CD4-positive, CD25-positive, alpha-beta regulatory T cell (primary cell): ENCODE data around the gene NACC1. TPM values are rescaled to one million over a fixed set of nuclear protein-coding genes. Genes with fewer than 3 reads are reported as not detected.

Experiments used
- ATAC-seq, 2 donors: fragments of 150-1000 bp; cut with Tn5 transposase; one replicate each; pipeline ENCODE4 v1.10.0; 2021; ENCODE audit warnings: low read depth in 2 of 2, moderate number of reproducible peaks in 2 of 2, moderate library complexity in 1 of 2
- DNase-seq, 3 donors: peaks; one replicate each; pipeline versions ENCODE4 v3.0.0 to v3.0.0-alpha.2; 2012 to 2022; ENCODE audit warnings: mixed read lengths in 1 of 3
- H3K27ac ChIP-seq: one replicate; pipeline ENCODE4 v1.7.0; 2013; ENCODE audit warnings: mild to moderate bottlenecking, low read length; ENCODE audit not compliant: insufficient read depth, poor library complexity, severe bottlenecking
- H3K27me3 ChIP-seq: one replicate; pipeline ENCODE4 v1.7.0; 2013; ENCODE audit warnings: low read length; ENCODE audit not compliant: control insufficient read depth, insufficient read depth
- H3K36me3 ChIP-seq: one replicate; pipeline ENCODE4 v1.7.0; 2013; ENCODE audit warnings: mild to moderate bottlenecking, low read length, moderate library complexity; ENCODE audit not compliant: control insufficient read depth, insufficient read depth
- H3K4me1 ChIP-seq: 2 replicates; pipeline ENCODE4 v1.7.0; 2013; ENCODE audit warnings: mild to moderate bottlenecking, low read length; ENCODE audit not compliant: insufficient read depth, control insufficient read depth, poor library complexity, severe bottlenecking
- H3K4me3 ChIP-seq: one replicate; pipeline ENCODE4 v1.7.0; 2013; ENCODE audit warnings: low read depth, mild to moderate bottlenecking, low read length, moderate library complexity
- H3K9me3 ChIP-seq, 2 experiments: 1 replicate in 1 of 2; 2 replicates in 1 of 2; pipeline ENCODE4 v1.7.0; 2013; ENCODE audit warnings: low read length in 2 of 2, mild to moderate bottlenecking in 1 of 2, moderate library complexity in 1 of 2; ENCODE audit not compliant: control insufficient read depth in 2 of 2
- H3K27ac Mint-ChIP-seq, 3 donors: one replicate each; pipeline ENCODE4 v1.8.0; 2020 to 2022; ENCODE audit warnings: mild to moderate bottlenecking in 3 of 3, mixed read lengths in 3 of 3, moderate library complexity in 2 of 3
- H3K27me3 Mint-ChIP-seq: one replicate; pipeline ENCODE4 v1.8.0; 2022; ENCODE audit warnings: mild to moderate bottlenecking, mixed read lengths
- H3K36me3 Mint-ChIP-seq: one replicate; pipeline ENCODE4 v1.8.0; 2020; ENCODE audit warnings: mixed read lengths
- H3K4me1 Mint-ChIP-seq, 4 donors: one replicate each; pipeline ENCODE4 v1.8.0; 2020 to 2022; ENCODE audit warnings: mixed read lengths in 4 of 4, mild to moderate bottlenecking in 1 of 4
- H3K4me3 Mint-ChIP-seq, 4 donors: one replicate each; pipeline ENCODE4 v1.8.0; 2020 to 2022; ENCODE audit warnings: mild to moderate bottlenecking in 4 of 4, mixed read lengths in 4 of 4, moderate library complexity in 3 of 4
- H3K9me3 Mint-ChIP-seq, 7 donors: one replicate each; pipeline ENCODE4 v1.8.0; 2020 to 2022; ENCODE audit warnings: mixed read lengths in 7 of 7, mild to moderate bottlenecking in 3 of 7, moderate library complexity in 2 of 7
- polyA plus RNA-seq, 4 donors: library from polyadenylated mRNA; unstranded; fragments of 300-500 nt; fragmentation: Illumina TruSeq; gene quantifications; one replicate each; pipeline ENCODE4 v1.2.3, GENCODE V29; 2021
- total RNA-seq: library from RNA; stranded (reverse); gene quantifications from one replicate; pipeline ENCODE4 v1.2.3, GENCODE V29; 2022

The NACC1 gene
- total RNA-seq = 25.4 TPM
- 1 to 10 TPM in 2 of 4 donors, under 1 TPM in 2; 0.71 to 2.5 (median 1.2) TPM for polyA plus RNA-seq

GRCh38 chr19:13117772-13118423, at the start of gene NACC1:
Gene NACC1 (plus strand): TSS chr19:13118264. CDS start chr19:13135208, 16,944 bp downstream.
- peak within 1 kb of the TSS; percentile 94 to 97 (median 95) for H3K4me3 Mint-ChIP-seq
- Histone ChIP-seq H3K9me3 (no peaks in the 10 kb centered on the region), H3K27me3 (no peaks in the 10 kb centered on the region), H3K4me3 (peak within 1 kb of the TSS; percentile 99), H3K36me3 (peaks cover 7% of the 10 kb centered on the region), H3K27ac (peak within 1 kb of the TSS; percentile 69), H3K4me1 (peaks cover 42% of the 10 kb centered on the region)
- DNase-seq (peak; percentile 80 to 90 (median 89)), ATAC-seq (peak; percentile 86 to 87)
- no peaks in the 10 kb centered on the region for H3K27me3 Mint-ChIP-seq
- H3K36me3 Mint-ChIP-seq = no peaks in the 10 kb centered on the region
- H3K27ac Mint-ChIP-seq = peak within 1 kb of the TSS; percentile 80 to 90 (median 87)
- H3K4me1 Mint-ChIP-seq = peaks cover 5 to 68% (median 21%) of the 10 kb centered on the region in 4 donors
- H3K9me3 Mint-ChIP-seq = no peaks in the 10 kb centered on the region

DNA sequence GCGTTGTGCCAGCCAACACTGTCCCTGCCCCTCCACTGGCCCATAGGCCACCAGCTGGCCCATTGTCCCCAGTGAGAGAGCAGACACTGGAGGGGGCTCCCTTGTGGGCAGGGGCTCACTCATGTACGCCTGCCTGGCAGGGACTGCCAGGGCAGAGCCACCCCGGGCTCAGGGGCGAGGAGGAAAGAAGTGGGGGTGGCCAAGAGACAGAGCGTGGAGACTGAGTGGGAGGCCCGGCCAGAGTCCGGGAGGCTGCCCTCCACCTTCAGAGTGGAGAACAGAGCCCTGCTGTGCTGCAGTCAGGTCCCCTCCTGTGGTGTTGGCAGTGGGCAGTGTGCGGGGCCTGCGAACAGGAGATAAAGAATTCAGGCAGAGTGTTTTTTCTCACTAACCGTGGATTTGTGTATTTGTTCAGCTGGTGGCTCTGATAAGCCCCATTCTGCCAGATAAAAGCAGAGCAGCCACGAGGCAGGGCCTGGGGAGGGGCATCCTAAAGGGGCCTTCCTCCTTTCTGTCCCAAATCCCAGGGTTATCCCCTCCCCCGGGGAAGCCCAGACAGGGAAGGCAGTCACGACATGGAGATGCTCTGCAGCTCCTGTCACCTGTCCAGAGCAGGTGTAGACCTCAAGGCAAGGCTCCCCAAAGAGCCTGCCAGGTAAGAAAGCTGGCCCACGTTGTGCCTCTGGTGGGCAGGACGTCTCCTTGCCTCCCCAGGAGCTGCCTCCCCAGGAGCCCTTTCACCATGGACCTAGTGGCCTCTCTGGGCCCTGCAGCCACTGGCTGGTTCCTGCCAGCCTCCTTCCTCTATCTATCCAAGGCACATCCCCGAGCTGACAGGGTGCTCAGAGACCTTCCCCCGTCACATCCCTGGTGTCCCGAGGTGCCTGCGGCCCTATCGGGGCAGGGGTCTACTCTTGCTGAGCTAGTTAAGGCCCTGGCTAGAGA, 48.4 kb upstream of the NACC1 start:
- Mint-ChIP-seq H3K4me3 (no peak overlapping the region), H3K36me3 (no peaks in the 10 kb centered on the region), H3K27ac (peak overlapping the region in 1 of 3 donors; percentile 63), H3K9me3 (no peaks in the 10 kb centered on the region), H3K4me1 (no peaks in the 10 kb centered on the region), H3K27me3 (peaks cover 4% of the 10 kb centered on the region)
- Histone ChIP-seq H3K27me3 (no peaks in the 10 kb centered on the region), H3K4me3 (no peak overlapping the region), H3K36me3 (no peaks in the 10 kb centered on the region), H3K9me3 (no peaks in the 10 kb centered on the region), H3K4me1 (no peaks in the 10 kb centered on the region), H3K27ac (no peak overlapping the region)
- DNase-seq = no peak
- ATAC-seq = no peak

DNA sequence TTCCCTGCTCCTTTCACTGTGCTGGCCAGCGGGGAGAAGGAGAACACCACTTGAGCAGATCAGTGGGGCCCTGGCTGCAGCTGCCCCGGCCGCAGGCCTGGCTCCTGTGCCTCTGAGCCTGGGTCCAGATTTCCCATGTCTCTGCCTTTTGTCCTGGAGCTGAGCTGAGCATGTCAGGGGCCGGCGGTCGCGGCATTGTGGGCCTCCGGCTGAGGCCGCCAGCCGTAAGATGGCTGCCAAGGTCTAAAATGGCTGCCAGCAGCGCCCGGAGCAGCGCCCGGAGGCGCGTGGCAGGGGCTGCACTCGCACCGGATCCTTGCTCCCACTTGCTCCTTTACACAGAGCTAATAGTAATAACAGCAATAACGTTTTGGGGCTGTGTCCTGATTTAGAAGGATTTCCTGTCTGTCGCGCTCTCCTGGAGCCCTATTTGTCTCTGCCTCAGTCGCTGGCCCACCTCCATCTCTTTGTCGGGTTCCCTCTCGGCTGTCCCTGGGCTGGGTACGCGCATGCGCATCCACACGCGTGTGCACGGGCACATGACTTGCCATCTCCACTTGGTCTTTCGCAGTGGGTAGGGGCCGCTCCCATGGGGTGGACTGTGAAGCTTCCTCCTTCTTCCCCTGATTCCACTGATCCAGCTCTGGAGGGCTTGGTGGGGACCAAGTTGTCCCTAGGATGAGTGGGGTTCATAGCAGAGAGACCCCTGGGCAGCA, 47.5 kb upstream of the NACC1 start:
- ATAC-seq (no peak), DNase-seq (no peak)
- H3K4me3 ChIP-seq = no peak overlapping the region
- no peaks in the 10 kb centered on the region for H3K27me3 ChIP-seq
- Mint-ChIP-seq H3K9me3 (no peaks in the 10 kb centered on the region), H3K36me3 (no peaks in the 10 kb centered on the region), H3K27me3 (peaks cover 4% of the 10 kb centered on the region), H3K4me1 (no peaks in the 10 kb centered on the region), H3K4me3 (no peak overlapping the region), H3K27ac (no peak overlapping the region)
- no peaks in the 10 kb centered on the region for H3K9me3 ChIP-seq
- no peak overlapping the region for H3K27ac ChIP-seq
- no peaks in the 10 kb centered on the region for H3K4me1 ChIP-seq
- no peaks in the 10 kb centered on the region for H3K36me3 ChIP-seq

GRCh38 chr19:13071444-13072187, 46.4 kb upstream of the NACC1 start:
- no peaks in the 10 kb centered on the region for H3K27me3 ChIP-seq
- Mint-ChIP-seq H3K27ac (no peak overlapping the region), H3K36me3 (no peaks in the 10 kb centered on the region), H3K4me1 (no peaks in the 10 kb centered on the region), H3K4me3 (no peak overlapping the region), H3K9me3 (no peaks in the 10 kb centered on the region), H3K27me3 (peaks cover under 1% of the 10 kb centered on the region)
- H3K36me3 ChIP-seq = no peaks in the 10 kb centered on the region
- no peaks in the 10 kb centered on the region for H3K9me3 ChIP-seq
- DNase-seq = no peak
- H3K27ac ChIP-seq = no peak overlapping the region
- no peaks in the 10 kb centered on the region for H3K4me1 ChIP-seq
- H3K4me3 ChIP-seq = no peak overlapping the region
- ATAC-seq = no peak

DNA sequence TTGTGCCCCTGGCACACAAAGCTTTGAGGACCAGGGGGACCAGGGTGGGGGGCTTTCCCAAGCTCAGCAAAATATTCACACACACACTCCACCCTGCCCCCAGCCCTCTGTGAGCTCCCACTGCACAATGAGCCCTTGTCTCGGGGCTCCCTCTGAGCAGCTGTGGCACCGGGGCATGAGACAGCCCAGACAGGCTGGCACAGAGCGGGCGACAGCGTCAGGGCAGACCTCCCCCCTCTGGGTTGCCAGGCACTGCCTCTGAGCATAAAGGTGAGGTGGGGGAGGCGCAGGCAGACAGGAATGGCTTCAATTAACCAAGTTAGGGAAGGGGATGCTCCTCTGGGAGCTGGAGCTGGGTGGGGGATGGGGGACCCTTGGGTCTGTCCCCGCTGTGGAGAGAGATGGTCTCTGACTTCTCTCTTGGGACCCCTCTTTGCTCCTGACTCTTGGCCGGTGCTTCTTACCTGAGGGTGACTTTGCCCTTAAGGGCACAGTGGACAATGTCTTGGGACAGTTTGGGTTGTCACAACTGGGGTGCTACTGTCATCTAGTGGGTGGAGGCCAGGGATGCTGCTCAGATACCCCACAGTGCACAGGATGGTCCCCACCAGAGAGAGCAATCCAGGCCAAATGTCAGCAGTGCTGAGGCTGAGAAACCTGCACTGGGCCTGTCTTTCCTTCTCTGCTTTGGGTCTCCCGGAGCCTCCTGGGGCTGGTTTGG, 45.7 kb upstream of the NACC1 start:
- Mint-ChIP-seq H3K27me3 (no peaks in the 10 kb centered on the region), H3K36me3 (no peaks in the 10 kb centered on the region), H3K27ac (no peak overlapping the region), H3K4me3 (no peak overlapping the region), H3K9me3 (no peaks in the 10 kb centered on the region), H3K4me1 (no peaks in the 10 kb centered on the region)
- ATAC-seq = no peak
- Histone ChIP-seq H3K36me3 (no peaks in the 10 kb centered on the region), H3K27me3 (no peaks in the 10 kb centered on the region), H3K4me3 (no peak overlapping the region), H3K27ac (no peak overlapping the region), H3K4me1 (no peaks in the 10 kb centered on the region), H3K9me3 (no peaks in the 10 kb centered on the region)
- no peak for DNase-seq

DNA sequence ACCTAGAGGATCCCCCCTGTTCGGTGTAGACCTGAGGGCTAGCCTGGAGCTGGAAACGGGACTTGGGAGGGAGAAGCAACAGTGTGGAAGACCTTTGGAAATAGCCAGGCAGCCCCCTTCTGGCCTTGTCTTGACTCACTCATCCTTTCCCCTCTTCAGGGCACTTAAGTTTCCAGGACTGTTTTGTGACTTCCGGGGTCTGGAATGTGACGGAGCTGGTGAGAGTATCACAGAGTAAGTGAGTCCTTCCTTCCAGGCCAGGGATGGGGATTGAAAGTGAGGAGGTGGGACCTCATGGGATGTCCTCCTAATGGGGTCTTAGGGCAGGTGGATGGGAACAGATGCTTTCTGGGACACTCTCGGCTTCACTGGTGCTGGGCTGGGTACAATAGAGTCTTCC, 44.8 kb upstream of the NACC1 start:
- Mint-ChIP-seq H3K27ac (no peak overlapping the region), H3K9me3 (no peaks in the 10 kb centered on the region), H3K4me3 (no peak overlapping the region), H3K36me3 (no peaks in the 10 kb centered on the region), H3K27me3 (no peaks in the 10 kb centered on the region), H3K4me1 (no peaks in the 10 kb centered on the region)
- Histone ChIP-seq H3K4me1 (no peaks in the 10 kb centered on the region), H3K27me3 (no peaks in the 10 kb centered on the region), H3K27ac (no peak overlapping the region), H3K4me3 (no peak overlapping the region), H3K9me3 (no peaks in the 10 kb centered on the region), H3K36me3 (no peaks in the 10 kb centered on the region)
- ATAC-seq (no peak), DNase-seq (no peak)

DNA sequence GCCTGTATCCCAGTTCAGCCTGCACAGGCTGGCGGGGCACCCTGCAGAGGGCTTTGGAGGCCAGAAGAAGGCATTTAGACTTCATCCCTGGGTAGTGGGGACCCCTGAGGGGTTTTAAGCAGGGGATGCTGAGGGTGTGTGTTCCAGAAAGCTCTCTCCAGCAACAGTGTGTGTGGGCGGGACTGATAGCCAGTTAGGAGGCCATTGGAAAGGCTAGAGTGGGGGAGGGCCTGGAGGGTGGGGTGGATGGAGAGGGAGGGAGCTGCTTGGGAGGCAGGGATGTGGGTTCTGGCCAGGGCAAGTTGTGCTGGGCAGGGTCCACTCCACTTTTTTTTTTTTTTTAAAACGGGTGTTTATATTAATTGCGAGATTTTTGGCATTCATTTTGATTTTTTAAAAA, 43.7 kb upstream of the NACC1 start:
- Mint-ChIP-seq H3K9me3 (no peaks in the 10 kb centered on the region), H3K36me3 (no peaks in the 10 kb centered on the region), H3K27ac (no peak overlapping the region), H3K4me1 (no peaks in the 10 kb centered on the region), H3K4me3 (no peak overlapping the region), H3K27me3 (no peaks in the 10 kb centered on the region)
- ATAC-seq = no peak
- Histone ChIP-seq H3K27me3 (no peaks in the 10 kb centered on the region), H3K36me3 (no peaks in the 10 kb centered on the region), H3K27ac (no peak overlapping the region), H3K9me3 (no peaks in the 10 kb centered on the region), H3K4me3 (no peak overlapping the region), H3K4me1 (no peaks in the 10 kb centered on the region)
- no peak for DNase-seq
